Limb (tissue), 2 donors: ENCODE data around the gene SLC51B.
"Not testable (repeated sequence)": the region's sequence is repeated elsewhere in the genome, so short reads cannot be mapped to it uniquely, and the experiment has no call there.

Experiments
- DNase-seq, 2 donors: peaks; one replicate each; pipeline ENCODE4 v3.0.0-alpha.2; 2016; ENCODE audit errors: extremely low spot score in 2 of 2

Gene SLC51B

DNA sequence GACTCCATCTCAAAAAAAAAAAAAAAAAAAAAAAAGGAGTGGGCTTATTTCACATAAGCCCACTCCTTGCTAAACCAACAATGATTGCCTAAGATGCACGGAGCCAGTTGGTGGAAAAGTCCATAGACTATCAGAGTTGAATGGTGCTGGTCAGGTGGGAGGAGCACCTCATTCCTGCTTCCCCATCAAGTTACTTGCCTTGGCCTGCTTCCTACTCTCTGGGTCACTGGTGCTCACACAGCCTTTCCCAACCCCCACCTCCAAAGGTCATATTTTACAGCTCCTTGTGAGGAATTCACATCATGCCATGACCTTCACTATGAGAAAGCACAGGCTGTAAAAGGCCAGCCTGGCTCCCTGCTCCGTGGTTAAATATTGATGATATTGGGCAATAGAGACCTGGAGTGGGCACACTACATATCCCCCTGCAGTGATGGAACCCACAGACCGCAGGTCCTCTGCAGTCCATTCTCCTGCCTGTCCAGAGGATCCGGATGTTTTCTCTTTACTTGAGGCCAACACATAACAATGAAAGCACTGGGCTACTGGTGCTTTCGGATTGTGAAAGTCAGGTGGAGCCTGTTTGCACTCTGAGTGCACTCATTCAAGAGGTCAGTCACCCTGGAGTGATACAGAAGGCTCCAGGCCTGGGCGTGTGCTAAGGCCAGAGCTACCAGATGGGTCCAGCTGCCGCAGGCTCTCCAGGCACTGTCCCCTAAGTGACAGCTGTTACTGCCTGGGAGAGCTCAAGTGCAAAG lies at the start of gene SLC51B:
Gene SLC51B, plus strand, starts transcription at position 664 of the 758 bp plus-strand sequence. CDS start 4,618 bp downstream, outside the sequence.
- DNase-seq, result no peak

DNA sequence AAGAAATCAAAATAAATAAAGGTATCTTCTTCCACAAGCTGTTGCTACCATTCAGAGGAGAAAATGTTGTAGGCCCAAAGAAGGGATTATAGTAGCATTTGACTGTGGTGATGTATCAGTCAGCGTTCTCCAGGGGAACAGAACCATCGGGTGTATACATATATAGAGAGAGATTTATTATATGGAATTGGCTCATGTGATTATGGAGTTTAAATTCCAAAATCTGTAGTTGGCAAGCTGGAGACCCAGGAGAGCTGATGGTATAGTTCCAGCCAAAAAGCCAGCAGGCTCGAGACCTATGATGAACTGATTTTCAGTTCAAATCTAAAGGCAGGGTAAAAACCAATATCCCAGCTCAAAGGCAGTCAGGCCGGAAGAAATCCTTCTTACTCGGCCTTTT lies 48.1 kb upstream of the SLC51B start:
- DNase-seq, result no peak

DNA sequence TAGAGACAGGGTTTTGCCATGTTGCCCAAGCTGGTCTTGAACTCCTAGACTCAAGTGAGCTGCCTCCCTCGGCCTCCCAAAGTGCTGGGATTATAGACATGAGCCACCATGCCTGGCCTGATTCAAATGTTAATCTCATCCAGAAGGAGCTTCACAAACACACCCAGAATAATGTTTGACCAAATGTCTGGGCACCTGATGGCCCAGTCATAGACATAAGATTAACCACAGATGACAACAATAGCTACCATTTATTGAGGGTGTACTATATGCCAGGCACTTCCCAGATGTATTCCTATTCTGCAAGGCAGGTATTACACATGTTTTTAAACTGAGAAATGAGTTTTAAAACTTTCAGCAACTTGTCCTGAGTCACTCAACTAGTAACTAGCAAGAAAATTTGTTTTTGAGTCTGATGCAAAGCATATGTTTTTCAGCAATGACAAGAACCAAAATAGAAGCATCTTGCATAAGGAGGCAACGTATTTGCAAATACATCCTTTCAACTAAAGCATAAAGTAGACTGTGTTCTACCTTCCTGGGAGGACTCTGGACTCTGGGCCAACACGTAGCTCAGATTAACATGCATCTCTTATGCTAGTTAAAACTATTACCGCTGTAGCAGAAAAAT lies 47.3 kb upstream of the SLC51B start:
- no peak for DNase-seq

DNA sequence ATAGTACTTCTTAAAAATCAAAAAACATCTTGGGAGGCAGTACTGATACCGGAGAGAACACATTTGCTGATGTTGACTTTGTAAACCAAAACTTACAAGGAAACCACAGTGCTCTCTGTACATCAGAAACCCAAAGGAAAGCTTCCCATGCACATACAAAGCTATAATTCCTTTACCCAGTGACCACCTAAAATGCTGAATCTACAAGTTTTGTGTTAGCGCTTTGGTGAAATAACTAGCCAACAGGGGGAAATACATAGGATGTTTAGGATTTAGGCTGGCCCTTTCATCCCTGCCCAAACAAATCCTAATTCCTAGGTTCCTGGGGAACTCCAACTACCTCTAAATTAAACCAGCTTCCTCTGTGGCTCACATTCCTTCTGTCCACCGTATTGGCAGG lies 40.2 kb upstream of the SLC51B start:
- no peak for DNase-seq

DNA sequence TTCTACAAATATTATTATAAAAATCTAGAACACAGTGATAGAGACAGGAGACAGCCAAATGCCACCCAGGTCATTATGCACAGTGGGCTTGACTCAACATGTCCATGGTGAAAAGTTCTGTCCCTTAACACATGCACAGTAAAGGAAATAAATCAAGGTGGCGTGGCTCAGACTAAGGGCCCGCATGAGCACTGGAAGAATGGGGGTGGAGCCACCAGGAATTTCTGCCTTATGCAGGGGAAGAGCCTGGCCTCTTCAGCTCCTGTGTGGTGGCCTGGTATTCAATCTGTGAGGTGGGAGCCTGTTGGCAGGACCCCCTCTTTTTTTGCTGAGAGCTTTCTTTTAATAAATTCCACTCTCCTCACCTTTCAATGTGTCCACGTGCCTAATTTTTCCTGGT lies 38.3 kb upstream of the SLC51B start:
- no peak for DNase-seq

DNA sequence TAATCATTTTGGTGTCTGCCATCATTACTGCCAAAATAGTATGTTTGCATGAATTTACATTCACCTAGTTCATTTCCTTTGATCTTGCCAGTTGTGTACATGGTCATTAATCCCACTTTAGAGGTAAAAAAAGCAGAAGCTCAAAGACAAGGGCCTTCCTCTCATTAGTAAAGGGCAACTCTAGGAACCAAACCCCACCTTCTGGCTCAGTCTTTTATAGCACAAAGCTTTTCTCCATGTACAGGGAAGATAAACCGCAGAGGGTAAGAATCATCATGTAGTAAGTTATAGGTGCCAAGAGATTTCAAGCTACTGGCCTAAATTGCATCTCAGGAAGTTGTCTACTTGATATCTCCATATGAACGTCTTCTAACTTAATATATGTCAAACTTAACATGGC lies 36.2 kb upstream of the SLC51B start:
- DNase-seq, result no peak

DNA sequence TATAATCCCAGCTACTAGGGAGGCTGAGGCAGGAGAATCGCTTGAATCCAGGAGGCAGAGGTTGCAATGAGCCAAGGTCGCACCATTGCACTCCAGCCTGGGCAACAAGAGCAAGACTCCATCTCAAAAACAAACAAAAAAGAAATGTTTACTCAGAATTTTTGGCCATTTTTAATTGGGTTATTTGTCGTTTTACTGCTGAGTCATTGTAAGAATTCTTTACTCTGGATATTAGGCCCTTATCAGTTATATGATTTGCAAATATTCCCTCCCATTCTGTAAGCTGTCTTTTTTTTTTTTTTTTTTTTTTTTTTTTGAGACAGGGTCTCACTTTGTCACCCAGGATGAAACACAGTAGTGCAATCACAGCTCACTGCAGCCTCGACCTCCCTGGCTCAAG lies 34.0 kb upstream of the SLC51B start:
- DNase-seq, result not testable (repeated sequence)

DNA sequence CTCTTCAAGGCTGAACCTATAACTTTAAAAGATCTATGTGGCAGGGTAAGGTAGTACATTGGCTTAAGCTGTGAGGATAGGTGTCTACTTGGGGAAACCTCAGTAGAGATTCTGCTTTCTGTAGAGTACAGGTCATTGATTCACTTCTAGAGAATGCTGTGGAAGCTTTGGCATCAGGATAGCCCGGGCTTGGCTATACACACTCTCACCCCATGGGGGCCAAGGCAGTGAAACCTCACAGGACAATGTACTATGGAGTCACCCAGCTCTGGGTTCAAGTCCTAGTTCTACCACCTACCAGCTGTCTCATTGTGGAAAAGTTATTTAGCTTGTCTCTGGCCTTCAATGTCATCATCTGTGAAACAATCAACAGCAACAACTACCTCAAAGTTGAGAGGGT lies 24.8 kb upstream of the SLC51B start:
- no peak for DNase-seq

DNA sequence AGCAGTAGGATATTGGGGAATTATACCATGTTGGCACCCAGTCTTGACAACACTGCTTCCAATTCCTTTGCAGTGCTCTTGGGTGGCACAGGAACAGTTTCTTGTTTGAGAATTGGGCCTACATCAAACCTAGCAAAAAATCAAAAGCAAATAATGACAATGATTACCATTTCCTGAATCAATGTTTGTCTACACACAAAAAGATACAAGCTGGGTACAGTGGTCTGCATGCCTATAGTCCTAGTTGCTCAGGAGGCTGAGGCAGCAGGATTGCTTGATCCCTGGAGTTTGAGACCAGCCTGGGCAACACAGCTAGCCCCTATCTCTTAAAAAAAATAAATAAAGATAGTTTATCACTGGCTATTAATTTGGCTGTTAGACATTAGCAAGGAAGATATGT lies 23.7 kb upstream of the SLC51B start:
- no peak for DNase-seq

DNA sequence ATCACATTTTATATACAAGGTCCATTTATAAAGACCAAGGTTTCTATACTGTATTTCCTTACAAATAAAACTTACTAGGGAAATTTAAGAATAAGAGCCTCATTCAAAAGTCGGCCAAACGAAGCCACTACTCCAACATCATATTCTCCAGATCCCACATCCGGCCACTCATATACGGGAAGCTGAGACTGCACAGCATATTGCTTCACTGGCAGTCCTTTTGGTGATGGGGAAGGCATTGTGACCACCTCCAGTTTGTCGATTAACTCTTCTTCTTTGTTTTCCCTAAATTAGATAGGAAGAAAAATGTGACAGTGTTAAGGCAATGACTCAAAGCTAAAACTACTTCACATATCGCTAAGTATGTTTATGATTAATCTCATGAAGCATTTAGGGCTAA lies 18.4 kb upstream of the SLC51B start:
- DNase-seq, result no peak

DNA sequence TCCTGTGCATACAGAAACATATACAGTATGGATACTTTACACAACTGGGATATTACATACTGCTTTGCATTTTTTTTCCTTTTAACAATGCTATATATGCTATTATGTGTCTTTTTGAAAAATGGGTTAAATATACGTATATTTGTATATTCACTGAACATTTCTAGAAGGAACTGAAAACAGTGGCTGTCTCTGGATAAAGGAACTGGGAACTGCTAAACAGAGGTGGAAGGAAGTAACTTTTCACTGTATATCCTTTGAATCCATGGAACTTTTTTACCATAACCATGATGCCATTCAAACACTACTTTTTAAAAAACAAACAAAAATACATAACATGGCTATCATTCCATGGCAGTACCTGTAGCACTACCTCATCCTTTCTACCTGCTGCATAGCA lies 17.6 kb upstream of the SLC51B start:
- no peak for DNase-seq

DNA sequence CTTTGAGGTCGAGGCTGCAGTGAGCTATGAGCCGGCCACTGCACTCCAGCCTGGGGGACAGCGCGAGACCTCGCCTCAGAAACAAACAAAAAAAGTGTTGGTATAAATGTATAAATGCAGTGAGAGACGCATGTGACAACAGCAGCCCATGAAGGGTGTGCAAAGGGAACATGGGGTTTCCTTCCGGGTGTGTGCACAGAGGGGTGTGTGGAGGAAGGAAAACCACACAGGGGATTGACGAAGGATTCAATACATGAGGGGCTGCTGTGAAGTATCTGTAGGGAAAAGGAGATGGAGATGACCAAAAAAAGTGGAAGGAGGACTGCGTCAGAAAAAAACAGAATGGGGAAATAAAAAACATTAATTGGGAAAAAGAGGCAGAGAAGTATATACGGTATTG lies 16.8 kb upstream of the SLC51B start:
- no peak for DNase-seq

DNA sequence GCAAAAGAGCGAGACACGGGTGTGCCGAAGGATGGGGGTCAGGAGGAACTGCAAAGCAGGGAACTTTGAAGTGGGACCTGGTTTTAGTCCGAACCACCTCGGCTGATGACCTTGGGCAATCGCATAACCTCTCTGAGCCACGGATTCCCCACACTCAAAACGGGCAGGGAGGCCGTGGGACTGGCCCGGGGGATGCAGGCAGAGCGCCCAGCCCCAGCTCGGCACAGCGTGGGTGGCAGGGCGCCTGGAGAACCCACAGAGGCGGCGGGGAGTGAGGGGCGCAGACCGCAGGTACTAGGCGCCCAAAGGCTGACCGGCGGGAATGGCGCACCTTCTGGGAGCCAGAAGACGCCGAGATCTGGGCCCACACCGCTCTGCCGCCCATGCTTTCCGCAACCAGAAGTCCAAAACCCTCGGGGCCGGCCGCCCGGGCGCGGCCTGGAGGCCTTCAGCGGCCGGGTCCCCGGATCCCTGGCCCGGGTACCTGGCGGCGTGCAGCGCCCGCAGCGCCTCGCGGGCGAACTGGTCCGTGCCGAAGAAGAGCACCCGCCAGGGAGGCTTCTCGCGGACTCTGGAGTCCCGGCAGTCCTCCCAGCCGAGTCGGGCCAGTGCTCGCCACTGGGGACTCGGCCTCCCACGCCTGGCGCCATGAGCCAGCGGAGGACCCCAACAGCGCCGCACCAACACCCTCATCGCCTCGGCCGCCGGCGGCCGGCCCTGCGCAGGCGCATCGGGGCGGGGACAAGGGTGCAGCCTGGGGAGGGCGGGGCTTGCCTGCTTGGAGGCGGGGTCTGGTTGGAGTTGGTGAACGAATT lies 16.1 kb upstream of the SLC51B start, which contains the start of gene MTFMT:
Gene MTFMT, minus strand, starts transcription at position 719 of the 815 bp plus-strand sequence. Its CDS starts 26 bp downstream, at position 693.
- DNase-seq, result peak; percentile 86 to 95

DNA sequence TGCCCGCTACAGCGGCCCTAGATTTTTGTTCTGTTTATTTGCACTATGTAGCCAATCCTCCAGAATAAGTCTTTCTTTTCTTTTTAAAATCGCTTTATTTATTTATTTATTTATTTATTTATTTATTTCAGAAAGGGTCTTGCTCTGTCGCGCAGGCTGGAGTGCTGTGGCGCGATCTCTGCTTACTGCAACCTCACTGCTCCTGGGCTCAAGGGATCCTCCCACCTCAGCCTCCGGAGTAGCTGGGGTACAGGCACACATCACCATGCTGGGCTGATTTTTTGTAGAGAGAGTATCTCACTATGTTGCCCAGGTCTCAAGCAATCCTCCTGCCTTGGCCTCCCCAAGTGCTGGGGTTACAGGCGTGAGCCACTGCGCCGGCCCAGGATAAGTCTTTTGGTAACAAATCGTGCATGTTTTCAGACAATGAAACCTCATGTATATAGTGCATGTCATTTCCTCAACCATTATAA lies 15.4 kb upstream of the SLC51B start:
- no peak for DNase-seq

DNA sequence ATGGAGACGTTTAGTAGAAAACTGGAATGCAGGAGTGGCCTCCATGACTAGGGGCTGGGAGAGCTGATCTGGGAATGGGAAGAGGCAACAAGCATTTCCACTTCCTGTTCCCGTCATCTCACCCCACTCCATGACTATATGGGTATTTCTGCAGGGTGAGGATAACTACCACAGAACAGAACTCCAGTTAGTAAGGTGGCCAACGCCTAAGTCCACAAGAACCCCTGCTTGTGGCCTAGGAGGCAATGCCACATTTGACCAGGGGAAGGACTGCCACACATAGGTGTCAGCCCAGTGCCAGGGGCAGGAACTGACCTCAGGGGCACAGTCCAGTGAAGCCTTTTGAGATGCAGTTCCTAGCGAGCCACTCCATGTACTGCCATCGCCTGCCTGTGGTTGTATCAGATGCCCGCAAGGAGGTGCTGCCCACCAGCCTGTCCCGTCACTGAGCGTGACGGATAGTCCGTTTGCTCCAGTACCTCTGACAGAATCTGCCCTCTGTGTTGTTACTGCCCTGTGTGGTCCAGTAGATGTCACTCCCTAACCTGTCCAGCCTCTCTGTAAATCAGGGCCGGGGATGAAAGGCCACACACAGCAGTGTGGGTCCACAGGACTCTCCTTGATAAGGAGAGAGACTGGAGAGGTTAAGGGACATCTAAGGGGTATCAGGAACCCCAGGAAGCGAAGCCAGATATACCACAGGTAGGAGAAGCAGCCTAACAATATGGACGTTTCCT lies 12.2 kb upstream of the SLC51B start:
- DNase-seq, result no peak

DNA sequence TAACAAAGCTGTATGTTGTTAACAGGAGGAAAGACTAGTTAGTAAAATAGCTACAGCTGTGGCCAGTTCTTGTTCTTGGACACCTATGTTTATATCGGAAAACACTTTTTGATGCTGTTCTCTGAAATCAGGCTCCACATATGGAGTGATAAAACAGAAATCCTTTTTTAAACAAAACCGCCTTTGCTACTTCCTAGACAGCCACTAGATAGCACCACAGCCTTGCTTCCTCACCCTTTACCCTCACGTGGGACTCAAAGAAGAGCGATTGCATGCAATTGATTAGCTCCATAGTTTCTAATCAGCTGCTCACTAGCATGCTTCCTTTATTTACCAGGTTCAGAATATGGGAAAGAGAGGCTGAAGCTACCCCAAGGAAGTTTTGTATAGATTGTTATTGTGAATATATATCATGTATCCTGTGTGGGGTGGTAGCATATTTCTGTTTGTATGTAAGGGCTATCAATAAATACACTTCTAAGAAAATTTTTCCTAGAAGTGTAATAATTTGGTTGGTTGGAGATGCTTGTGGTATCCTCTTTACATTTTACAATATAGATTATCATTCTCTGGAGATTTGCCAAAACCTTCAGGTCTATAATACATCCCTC lies 11.4 kb upstream of the SLC51B start:
- DNase-seq, result peak in 1 of 2 donors; percentile 62

DNA sequence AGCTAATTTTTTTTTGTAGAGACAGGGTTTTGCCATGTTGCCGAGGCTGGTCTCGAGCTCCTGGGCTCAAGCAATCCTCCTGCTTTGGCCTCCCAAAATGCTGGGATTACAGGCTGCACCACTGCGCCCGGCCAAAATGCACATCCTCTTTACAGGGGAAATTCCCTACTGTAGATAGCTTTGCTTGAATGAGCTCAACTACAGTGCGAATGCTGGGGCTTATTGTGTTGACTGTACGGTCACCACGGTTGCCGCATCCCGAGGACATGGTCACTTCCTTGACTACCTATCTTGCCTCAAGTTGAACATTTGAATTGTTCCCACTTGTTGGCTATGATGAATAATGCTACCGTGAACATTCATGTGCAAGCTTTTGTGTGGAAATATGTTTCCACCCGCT lies 10.5 kb upstream of the SLC51B start:
- DNase-seq, result no peak

DNA sequence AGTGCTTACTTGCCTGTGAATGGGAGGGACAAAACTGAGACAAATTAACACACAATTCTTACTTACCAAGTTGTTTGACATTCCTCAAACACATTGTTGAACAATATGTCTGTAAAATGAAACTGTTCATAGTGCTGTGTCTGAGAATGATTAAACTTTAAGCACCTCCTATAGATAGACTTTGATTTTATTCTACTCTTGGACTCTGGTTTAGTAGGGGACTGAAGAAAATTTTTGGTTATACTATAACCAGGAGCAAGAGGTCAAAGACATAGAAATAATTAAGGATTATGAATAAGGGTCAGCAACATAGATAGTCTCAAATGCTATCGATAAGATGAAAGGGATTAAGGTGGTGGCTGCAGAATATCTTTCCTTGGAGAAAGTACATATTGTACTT lies 7.9 kb upstream of the SLC51B start:
- DNase-seq, result no peak

DNA sequence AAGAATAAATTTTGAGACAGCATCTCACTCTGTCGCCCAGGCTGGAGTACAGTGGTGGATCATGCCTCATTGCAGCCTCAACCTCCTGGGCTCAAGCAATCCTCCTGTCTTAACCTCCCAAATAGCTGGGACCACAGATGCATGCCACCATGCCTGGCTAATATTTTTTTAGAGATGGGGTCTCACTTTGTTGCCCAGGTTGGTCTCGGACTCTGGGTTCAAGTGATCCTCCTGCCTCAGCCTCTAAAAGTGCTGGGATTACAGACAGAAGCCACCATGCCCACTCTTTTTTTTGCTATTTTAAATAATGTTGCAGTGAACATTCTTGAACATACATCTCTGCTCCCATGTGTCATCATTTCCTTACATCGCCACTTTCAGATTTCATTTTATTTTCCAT lies 6.8 kb upstream of the SLC51B start:
- no peak for DNase-seq

DNA sequence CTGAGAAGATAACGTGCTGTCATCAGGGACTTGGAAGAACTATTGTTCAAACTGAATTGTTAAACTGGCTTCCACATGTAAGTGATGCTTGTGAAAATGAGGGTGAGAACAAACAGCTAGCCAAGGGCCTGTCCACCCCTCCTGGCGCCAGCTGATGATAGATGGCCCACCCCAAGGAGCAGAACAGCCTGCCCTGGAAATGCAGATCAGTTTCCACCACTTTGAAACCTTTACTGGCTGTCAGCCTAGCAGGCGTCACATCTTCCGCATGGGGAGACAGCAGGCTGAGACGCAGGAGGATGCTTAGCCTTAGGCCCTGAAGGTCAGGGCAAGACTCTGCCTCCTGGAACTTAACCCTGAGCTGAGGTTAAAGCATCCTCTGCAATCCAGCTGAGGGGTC lies 6.4 kb upstream of the SLC51B start:
- DNase-seq, result no peak

DNA sequence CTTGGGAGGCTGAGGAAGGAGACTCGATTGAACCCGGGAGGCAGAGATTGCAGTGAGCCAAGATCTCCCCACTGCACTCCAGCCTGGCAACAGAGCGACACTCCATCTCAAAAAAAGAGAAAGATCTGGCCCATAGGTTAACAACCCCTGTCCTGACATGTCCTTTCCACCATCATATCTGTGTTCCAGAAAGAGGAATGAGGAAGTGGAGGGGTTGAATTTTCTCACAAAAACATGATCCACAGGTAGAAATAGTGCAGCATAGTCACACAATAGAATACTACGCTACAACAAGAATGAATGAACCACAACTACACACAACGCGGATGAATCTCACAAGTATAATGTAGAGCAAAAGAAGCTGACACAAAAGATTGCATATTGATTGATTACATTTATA lies 4.7 kb upstream of the SLC51B start:
- no peak for DNase-seq
